K562 (cell line): ENCODE results near the gene RPRD1B. TPM values are rescaled to one million over a fixed set of nuclear protein-coding genes. Genes with fewer than 3 reads are reported as not detected.

Source experiments
- ATAC-seq: fragments of 200-7000 bp; cut with Tn5 transposase; 3 replicates; pipeline ENCODE4 v1.9.1; 2020; ENCODE audit warnings: moderate library complexity
- BruUV-seq: library from RNA; stranded (reverse); fragments of 400-500 nt; replicated peaks from 2 replicates; lab custom pipeline; 2021; lab: Mats Ljungman, UMichigan
- CTCF ChIA-PET: fragments of 300-600 bp; formaldehyde crosslinking; extraction: SDS; loops from one replicate; lab custom pipeline; 2021; ENCODE audit warnings: low intra/inter-chr PET ratio; lab: Yijun Ruan, JAX
- POLR2A ChIA-PET: fragments of 300-600, 350-650 bp; sonication (Branson Sonifier 250); formaldehyde crosslinking; extraction: SDS; loops from one replicate; lab custom pipeline; 2021; ENCODE audit warnings: antibody characterized with exemption, inconsistent platforms; lab: Yijun Ruan, JAX
- DNase-seq, 4 experiments: peaks; one replicate each; pipeline versions ENCODE4 v3.0.0 to v3.0.0-alpha.2; 2011 to 2018; ENCODE audit warnings: low spot score in 3 of 4, mixed read lengths in 3 of 4; ENCODE audit errors: extremely low read depth in 1 of 4
- FAIRE-seq: peaks from 2 replicates; lab custom pipeline; 2011; peaks lifted over from hg19 to GRCh38; lab: Jason Lieb, UNC
- H2AFZ ChIP-seq: 2 replicates; pipeline ENCODE4 v1.6.0; 2011; ENCODE audit warnings: low read depth, low read length, control low read depth, inconsistent platforms
- H3K27ac ChIP-seq: fragments of 200-600 bp; 3 replicates; pipeline ENCODE4 v1.8.0; 2011; ENCODE audit warnings: low read depth, mild to moderate bottlenecking, control low read depth, inconsistent platforms, low read length, moderate library complexity, mixed read lengths; ENCODE audit errors: extremely low read depth
- H3K27me3 ChIP-seq, 2 experiments: fragments of 300-600 bp in 1 of 2; 2 replicates in 1 of 2; 3 replicates in 1 of 2; pipeline versions ENCODE4 v1.6.0 to v1.8.0; 2011; ENCODE audit warnings: inconsistent platforms in 2 of 2, low read length in 2 of 2, mild to moderate bottlenecking in 1 of 2, mixed read lengths in 1 of 2, moderate library complexity in 1 of 2; ENCODE audit not compliant: control insufficient read depth in 2 of 2, insufficient read depth in 2 of 2
- H3K36me3 ChIP-seq: fragments of 300-600 bp; 3 replicates; pipeline ENCODE4 v1.8.0; 2011; ENCODE audit warnings: mild to moderate bottlenecking, low read length, inconsistent platforms; ENCODE audit not compliant: control insufficient read depth, insufficient read depth
- H3K4me1 ChIP-seq, 2 experiments: fragments of 200-600 bp in 1 of 2; replicated peaks in 1 of 2; 2 replicates in 1 of 2; 3 replicates in 1 of 2; pipeline versions ENCODE4 v1.5.1 to v1.8.0; 2011; ENCODE audit warnings: inconsistent platforms in 2 of 2, low read length in 2 of 2, mild to moderate bottlenecking in 1 of 2, mixed read lengths in 1 of 2, moderate library complexity in 1 of 2; ENCODE audit not compliant: control insufficient read depth in 2 of 2, insufficient read depth in 2 of 2
- H3K4me2 ChIP-seq: 2 replicates; pipeline ENCODE4 v1.6.1; 2011; ENCODE audit warnings: low read length, control low read depth, inconsistent platforms, mixed read lengths; ENCODE audit not compliant: insufficient read depth
- H3K4me3 ChIP-seq: fragments of 200-600 bp; sonication (generic), shearing (Covaris generic); 2 replicates; pipeline ENCODE4 v1.5.1; 2016; ENCODE audit warnings: control low read depth, inconsistent platforms
- H3K79me2 ChIP-seq: fragments of 200-600 bp; 3 replicates; pipeline ENCODE4 v1.8.0; 2011; ENCODE audit warnings: low read length, inconsistent platforms; ENCODE audit not compliant: control insufficient read depth, insufficient read depth
- H3K9ac ChIP-seq, 2 experiments: 2 replicates each; pipeline versions ENCODE4 v1.6.0 to v1.6.1; 2011; ENCODE audit warnings: low read depth in 2 of 2, low read length in 2 of 2, control low read depth in 1 of 2, inconsistent platforms in 1 of 2, mild to moderate bottlenecking in 1 of 2, mixed read lengths in 1 of 2; ENCODE audit not compliant: insufficient read depth in 1 of 2
- H3K9me1 ChIP-seq: one replicate; pipeline ENCODE4 v1.6.0; 2011; ENCODE audit warnings: inconsistent platforms, mild to moderate bottlenecking, low read length, moderate library complexity; ENCODE audit not compliant: control insufficient read depth, insufficient read depth
- H3K9me3 ChIP-seq: replicated peaks from 2 replicates; pipeline ENCODE4 v1.5.1; 2011; ENCODE audit warnings: low read depth, low read length, inconsistent platforms; ENCODE audit not compliant: control insufficient read depth, insufficient read depth
- H4K20me1 ChIP-seq: replicated peaks from 2 replicates; pipeline ENCODE4 v1.6.1; 2011; ENCODE audit warnings: low read length, inconsistent platforms, mixed read lengths; ENCODE audit not compliant: control insufficient read depth, insufficient read depth
- ARNT ChIP-seq, 2 experiments: fragments of 450-650 bp; IDR thresholded peaks; 2 replicates each; pipeline ENCODE4 v1.6.1; 2016; ENCODE audit warnings: mild to moderate bottlenecking in 1 of 2
- CREB5 ChIP-seq: fragments of 250-450 bp; sonication (Bioruptor Pico); IDR thresholded peaks from 2 replicates; pipeline ENCODE4 v1.5.0; 2020; ENCODE audit warnings: mild to moderate bottlenecking
- HLTF ChIP-seq: fragments of 450-650 bp; IDR thresholded peaks from 2 replicates; pipeline ENCODE4 v1.6.1; 2016
- IRF1 ChIP-seq: sonication (generic); formaldehyde crosslinking; IDR thresholded peaks from 2 replicates; pipeline ENCODE4 v1.8.0; 2022; ENCODE audit warnings: missing genetic modification reagents, mild to moderate bottlenecking, borderline replicate concordance
- MNT ChIP-seq, 2 experiments: fragments of 450-650 bp; conservative IDR thresholded peaks; 2 replicates each; pipeline ENCODE4 v1.6.1; 2017; ENCODE audit warnings: mild to moderate bottlenecking in 2 of 2, moderate library complexity in 2 of 2
- MTF1 ChIP-seq: fragments of 250-450 bp; sonication (Bioruptor Pico); IDR thresholded peaks from 2 replicates; pipeline ENCODE4 v1.9.0; 2021; ENCODE audit warnings: moderate library complexity, mild to moderate bottlenecking, inconsistent platforms, borderline replicate concordance
- NFE2L1 ChIP-seq: fragments of 450-650 bp; IDR thresholded peaks from 2 replicates; pipeline ENCODE4 v1.6.1; 2016; ENCODE audit warnings: missing genetic modification characterization, low read depth, mild to moderate bottlenecking, missing compliant biosample characterization, moderate library complexity, borderline replicate concordance
- PHB2 ChIP-seq: fragments of 450-650 bp; IDR thresholded peaks from 2 replicates; pipeline ENCODE4 v1.6.1; 2017; ENCODE audit warnings: low read depth
- PKNOX1 ChIP-seq: fragments of 450-650 bp; IDR thresholded peaks from 2 replicates; pipeline ENCODE4 v1.6.1; 2016
- SRSF1 ChIP-seq: fragments of 200-400 bp; formaldehyde crosslinking; IDR thresholded peaks from 2 replicates; pipeline ENCODE4 v1.6.1; 2017; ENCODE audit warnings: mild to moderate bottlenecking, low read depth, low read length, moderate library complexity
- TAF1 ChIP-seq: IDR thresholded peaks from 2 replicates; pipeline ENCODE4 v1.6.1; 2011; ENCODE audit warnings: mild to moderate bottlenecking, low read length, moderate library complexity; ENCODE audit not compliant: insufficient read depth, control insufficient read depth, severe bottlenecking; ENCODE audit errors: extremely low read depth
- TARDBP ChIP-seq: fragments of 450-650 bp; IDR thresholded peaks from 2 replicates; pipeline ENCODE4 v1.6.1; 2016
- TBP ChIP-seq: optimal IDR thresholded peaks from 2 replicates; pipeline ENCODE3; 2011; ENCODE audit warnings: low read depth, low read length, improper control_type of control experiment
- ZBTB5 ChIP-seq: fragments of 450-650 bp; IDR thresholded peaks from 2 replicates; pipeline ENCODE4 v1.6.1; 2017; ENCODE audit warnings: antibody characterized with exemption
- ZEB2 ChIP-seq: fragments of 450-650 bp; IDR thresholded peaks from 2 replicates; pipeline ENCODE4 v1.6.1; 2016
- ZNF165 ChIP-seq: fragments of 250-450 bp; sonication (Bioruptor Pico); IDR thresholded peaks from 2 replicates; pipeline ENCODE4 v1.4.0; 2020; ENCODE audit warnings: borderline replicate concordance
- ZNF511 ChIP-seq: sonication (generic); formaldehyde crosslinking; IDR thresholded peaks from 2 replicates; pipeline ENCODE4 v1.8.0; 2022; ENCODE audit warnings: mild to moderate bottlenecking, missing genetic modification reagents
- WGBS: fragments of 100-300 bp; shearing (Covaris generic); methylation state at CpG from one replicate; pipeline ENCODE4 v1.1.6; 2016; ENCODE audit warnings: low coverage, mixed read lengths; ENCODE audit not compliant: insufficient coverage; ENCODE audit errors: missing lambda C conversion rate; 5-methylcytosine and 5-hydroxymethylcytosine counted together
- in situ Hi-C: fragments of 300-500 bp; cut with MboI; formaldehyde crosslinking; loops from 4 replicates; pipeline ENCODE4 v1.15.0; 2018; ENCODE audit warnings: inconsistent platforms, mixed read lengths
- intact Hi-C: fragments of 100-400 bp; cut with micrococcal nuclease; formaldehyde crosslinking; loops from 2 replicates; pipeline ENCODE4 v1.14.2; 2022
- polyA plus RNA-seq, 8 experiments: library from polyadenylated mRNA; depleted of rRNA in 4 of 8; stranded (reverse) in 5 of 8; unstranded in 3 of 8; fragments of >200 nt; fragmentation: Nextera tagmentation in 2 of 8; fragmentation: Illumina TruSeq in 1 of 8; extraction: Ambion mirVana in 2 of 8; extraction: Trizol in 1 of 8; gene quantifications; 2 replicates each; pipeline versions ENCODE4 v1.2.1 to v1.2.3, GENCODE V29; 2011 to 2014; ENCODE audit warnings: inconsistent platforms in 1 of 8, missing spikeins in 1 of 8
- total RNA-seq, 7 experiments: library from RNA; depleted of rRNA in 6 of 7; stranded (reverse); fragments of >200 nt in 6 of 7; fragmentation: Illumina TruSeq in 2 of 7; extraction: Trizol in 2 of 7; gene quantifications; 2 replicates each; pipeline versions ENCODE4 v1.2.1 to v1.2.3, GENCODE V29; 2011 to 2021; ENCODE audit warnings: low replicate concordance in 1 of 7

Gene RPRD1B
- total and polyA plus RNA-seq, 9 of the 15 experiments (the other 6 are each of a cell fraction or from before 2014, with no cell fraction given): 5.5 to 43.0 (median 24.4) TPM

- no peak overlapping the region for H3K9ac ChIP-seq
- DNase-seq: no peak
- POLR2A ChIA-PET: interaction anchor here (0.6 to 0.8 kb wide), 2 partner anchors 21 to 167 kb away, joined by 3 read pairs; no protein-coding TSS in a partner anchor
- CTCF ChIA-PET: no interaction called here
- no peak overlapping the region for H3K4me2 ChIP-seq
- ATAC-seq: no peak
- in situ Hi-C loops (no loop called here), intact Hi-C loops (no loop called here)
- 92% methylated on average over 5 of the region's 5 CpGs for WGBS
- no peaks in the 10 kb centered on the region for H3K27me3 ChIP-seq
- no peaks in the 10 kb centered on the region; the same call in 1 of the 2 replicates for H4K20me1 ChIP-seq
- no peaks in the 10 kb centered on the region for H3K9me3 ChIP-seq
- no peaks in the 10 kb centered on the region for H3K4me1 ChIP-seq
- BruUV-seq: no TSS peak
- no peak for FAIRE-seq
- peaks cover 98% of the 10 kb centered on the region for H3K36me3 ChIP-seq
- TF ChIP-seq TBP (no peak), NFE2L1 (tag) (no peak), IRF1 (no peak), CREB5 (no peak), ZBTB5 (no peak), ZEB2 (no peak), HLTF (no peak), MNT (conservative IDR thresholded peaks at IDR 0.05) (no peak), MTF1 (CRISPR knock-in tag) (no peak), SRSF1 (no peak), ZNF511 (CRISPR knock-in tag) (no peak), ARNT (IDR thresholded peaks at IDR 0.05) (no peak), PKNOX1 (no peak), PHB2 (no peak), ZNF165 (CRISPR knock-in tag) (no peak), TAF1 (no peak), TARDBP (no peak)
- H3K79me2 ChIP-seq: no peaks in the 10 kb centered on the region
- no peaks in the 10 kb centered on the region for H3K9me1 ChIP-seq
- H2AFZ ChIP-seq: no peak overlapping the region
- no peak overlapping the region for H3K27ac ChIP-seq
- no peak overlapping the region for H3K4me3 ChIP-seq
These were observed 29.3 kb downstream of the RPRD1B start for GRCh38 chr20:38062890-38063289.
